ENCODE measurements around the gene POLR2A. TPM values are rescaled to one million over a fixed set of nuclear protein-coding genes. Genes with fewer than 3 reads are reported as not detected.
"Not testable (repeated sequence)": the region's sequence is repeated elsewhere in the genome, so short reads cannot be mapped to it uniquely, and the experiment has no call there.

The POLR2A gene
- total RNA-seq, 6 experiments from 2014 or later: 36.1 to 49.9 (median 46.0) TPM

DNA sequence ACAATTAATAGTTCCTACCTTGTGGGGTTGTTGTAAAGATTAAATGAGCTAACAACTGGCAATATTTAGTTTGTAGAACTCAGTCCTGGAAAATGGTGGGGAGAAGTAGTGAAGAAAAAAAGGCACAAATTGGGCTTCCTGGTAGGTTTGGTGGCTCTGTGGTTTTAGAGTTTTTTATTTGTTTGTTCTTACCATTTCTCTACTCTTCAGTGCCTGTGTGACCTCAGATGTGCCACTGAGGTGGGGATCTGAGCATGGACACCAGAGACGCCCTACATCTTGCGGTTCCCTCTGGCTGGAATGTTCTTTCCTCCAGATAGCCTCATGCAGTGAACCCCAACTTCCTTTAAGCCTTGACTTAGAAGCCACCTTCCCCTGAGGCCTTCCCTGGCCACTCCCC, 12.4 kb upstream of the POLR2A start:
- no peak overlapping the region for H3K4me3 ChIP-seq
- DNase-seq: no peak
- intact Hi-C loops (cut with DNase I): no loop called here
- H3K27me3 ChIP-seq: no peaks in the 10 kb centered on the region
- H3K36me3 ChIP-seq: no peaks in the 10 kb centered on the region
- peaks cover 0 to 44% (median 12%) of the 10 kb centered on the region in 4 donors for H3K4me1 ChIP-seq
- TF ChIP-seq POLR2A (IDR thresholded peaks at IDR 0.05): no peak
- TF ChIP-seq, protein P1, sequence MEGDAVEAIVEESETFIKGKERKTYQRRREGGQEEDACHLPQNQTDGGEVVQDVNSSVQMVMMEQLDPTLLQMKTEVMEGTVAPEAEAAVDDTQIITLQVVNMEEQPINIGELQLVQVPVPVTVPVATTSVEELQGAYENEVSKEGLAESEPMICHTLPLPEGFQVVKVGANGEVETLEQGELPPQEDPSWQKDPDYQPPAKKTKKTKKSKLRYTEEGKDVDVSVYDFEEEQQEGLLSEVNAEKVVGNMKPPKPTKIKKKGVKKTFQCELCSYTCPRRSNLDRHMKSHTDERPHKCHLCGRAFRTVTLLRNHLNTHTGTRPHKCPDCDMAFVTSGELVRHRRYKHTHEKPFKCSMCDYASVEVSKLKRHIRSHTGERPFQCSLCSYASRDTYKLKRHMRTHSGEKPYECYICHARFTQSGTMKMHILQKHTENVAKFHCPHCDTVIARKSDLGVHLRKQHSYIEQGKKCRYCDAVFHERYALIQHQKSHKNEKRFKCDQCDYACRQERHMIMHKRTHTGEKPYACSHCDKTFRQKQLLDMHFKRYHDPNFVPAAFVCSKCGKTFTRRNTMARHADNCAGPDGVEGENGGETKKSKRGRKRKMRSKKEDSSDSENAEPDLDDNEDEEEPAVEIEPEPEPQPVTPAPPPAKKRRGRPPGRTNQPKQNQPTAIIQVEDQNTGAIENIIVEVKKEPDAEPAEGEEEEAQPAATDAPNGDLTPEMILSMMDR (IDR thresholded peaks at IDR 0.05): no peak
- no peaks in the 10 kb centered on the region for H3K9me3 ChIP-seq
- no peak overlapping the region for H3K27ac ChIP-seq
- WGBS (ENCODE audit: insufficient coverage, low coverage, low lambda C conversion rate, missing lambda C conversion rate): 69% methylated on average over 2 of the region's 2 CpGs
- no peak for ATAC-seq

DNA sequence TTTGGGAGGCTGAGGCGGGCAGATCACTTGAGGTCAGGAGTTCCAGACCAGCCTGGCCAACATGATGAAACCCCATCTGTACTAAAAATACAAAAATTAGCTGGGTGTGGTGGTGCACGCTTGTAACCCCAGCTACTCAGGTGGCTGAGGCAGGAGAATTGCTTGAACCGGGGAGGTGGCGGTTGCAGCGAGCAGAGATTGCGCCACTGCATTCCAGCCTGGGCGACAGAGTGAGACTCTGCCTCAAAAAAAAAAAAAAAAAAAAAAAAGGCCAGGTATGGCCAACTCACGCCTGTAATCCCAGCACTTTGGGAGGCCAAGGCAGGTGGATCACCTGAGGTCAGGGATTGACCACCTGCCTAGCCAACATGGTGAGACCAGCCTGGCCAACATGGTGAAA, 9.4 kb upstream of the POLR2A start:
- 79% methylated on average over 2 of the region's 8 CpGs for WGBS (ENCODE audit: insufficient coverage, low coverage, low lambda C conversion rate, missing lambda C conversion rate)
- H3K27me3 ChIP-seq; H3K27ac ChIP-seq; H3K9me3 ChIP-seq; intact Hi-C loops (cut with DNase I); H3K4me3 ChIP-seq; H3K36me3 ChIP-seq: not testable (repeated sequence)
- peak in 3 of 4 donors; percentile 8 to 13 (median 8) for ATAC-seq
- H3K4me1 ChIP-seq: peaks cover 0 to 27% (median 9%) of the 10 kb centered on the region in 4 donors
- peak; percentile 72 to 82 (median 78) for DNase-seq

DNA sequence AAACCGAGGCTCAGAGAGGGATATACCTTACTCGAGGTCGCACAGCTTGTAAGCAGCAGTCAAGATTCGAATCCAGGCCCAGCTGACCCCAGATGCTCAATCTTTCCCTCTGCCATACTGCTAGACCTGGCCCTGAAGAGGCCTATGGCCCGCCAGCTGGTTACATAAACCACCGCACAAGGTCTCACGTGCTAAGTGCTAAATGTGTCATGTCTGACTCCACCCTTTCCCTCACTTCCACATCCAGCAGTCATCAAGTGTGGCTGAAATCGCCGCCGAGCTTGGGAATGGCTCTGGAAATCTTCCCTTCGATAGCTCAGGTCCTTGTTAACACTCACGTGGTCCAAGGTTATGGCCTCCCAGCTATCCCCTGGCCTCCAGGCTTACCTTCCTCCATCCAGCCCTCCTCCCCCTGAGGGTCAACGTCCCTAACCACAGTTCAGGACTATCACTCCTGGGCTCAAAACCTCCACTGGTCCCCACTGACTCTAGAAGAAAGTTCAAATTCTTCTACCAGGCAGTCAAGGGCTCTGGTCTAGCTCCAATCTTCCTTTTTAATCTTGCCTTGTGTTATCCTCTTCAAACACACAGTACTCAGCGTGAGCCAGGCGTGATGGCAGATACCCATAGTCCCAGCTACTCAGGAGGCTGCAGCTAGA, 8.3 kb upstream of the POLR2A start:
- Histone ChIP-seq H3K27me3 (no peaks in the 10 kb centered on the region), H3K4me1 (peaks cover 0 to 21% (median 10%) of the 10 kb centered on the region in 4 donors), H3K4me3 (no peak overlapping the region), H3K36me3 (no peaks in the 10 kb centered on the region), H3K9me3 (no peaks in the 10 kb centered on the region), H3K27ac (peak overlapping the region in 1 of 3 donors; percentile 24)
- intact Hi-C loops (cut with DNase I): no loop called here
- WGBS (ENCODE audit: insufficient coverage, low coverage, low lambda C conversion rate, missing lambda C conversion rate): 58% methylated on average over 14 of the region's 15 CpGs
- no peak for DNase-seq
- TF ChIP-seq POLR2A (IDR thresholded peaks at IDR 0.05): no peak
- TF ChIP-seq, protein P1 (IDR thresholded peaks at IDR 0.05): no peak
- peak in 2 of 4 donors; percentile 5 to 12 for ATAC-seq

DNA sequence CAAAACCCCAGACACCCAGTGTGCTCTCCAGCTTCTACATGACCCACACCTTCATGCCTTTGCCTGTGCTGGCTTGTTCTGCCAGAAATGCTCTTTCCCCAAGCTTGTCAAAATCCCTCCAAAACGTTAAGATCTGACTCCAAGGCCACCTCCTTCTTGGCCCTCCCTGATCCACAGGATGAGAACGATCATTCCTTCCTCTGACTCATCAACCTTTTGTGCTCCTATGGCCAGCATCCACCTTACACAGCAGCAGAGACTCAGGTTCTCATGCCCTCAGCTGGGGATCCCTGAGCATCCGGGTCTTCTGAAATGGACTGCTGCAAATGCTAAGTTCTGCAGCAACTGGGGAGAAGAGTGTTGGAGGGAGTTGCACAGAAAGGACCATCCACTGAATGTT, 7.7 kb upstream of the POLR2A start:
- intact Hi-C loops (cut with DNase I): no loop called here
- Histone ChIP-seq H3K4me1 (peaks cover 0 to 20% (median 10%) of the 10 kb centered on the region in 4 donors), H3K27ac (peak overlapping the region in 1 of 3 donors; percentile 24), H3K36me3 (no peaks in the 10 kb centered on the region), H3K9me3 (no peaks in the 10 kb centered on the region), H3K27me3 (no peaks in the 10 kb centered on the region), H3K4me3 (no peak overlapping the region)
- 40% methylated on average over 3 of the region's 3 CpGs for WGBS (ENCODE audit: insufficient coverage, low coverage, low lambda C conversion rate, missing lambda C conversion rate)
- DNase-seq: no peak
- TF ChIP-seq, protein P1 (IDR thresholded peaks at IDR 0.05): no peak
- TF ChIP-seq POLR2A (IDR thresholded peaks at IDR 0.05): no peak
- ATAC-seq: no peak

DNA sequence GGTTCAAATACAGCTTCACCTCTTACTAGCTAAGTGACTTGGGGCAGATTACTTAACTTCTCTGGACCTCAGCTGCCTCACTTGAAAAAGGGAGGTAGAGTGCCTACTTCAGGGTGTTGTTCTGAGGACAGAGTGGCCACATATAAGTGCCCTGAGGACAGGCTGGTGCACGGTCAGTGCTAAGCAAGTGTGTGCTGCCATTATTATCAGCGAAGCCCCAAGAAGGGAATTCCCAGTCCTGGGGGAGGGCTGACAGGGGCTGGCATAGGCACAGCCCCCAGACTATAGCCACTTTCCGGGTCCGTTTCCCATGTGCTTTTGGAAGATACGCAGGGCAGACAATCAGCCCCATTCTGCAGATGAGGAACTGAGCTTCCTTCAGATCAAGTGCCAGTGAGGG, 7.2 kb upstream of the POLR2A start:
- Histone ChIP-seq H3K36me3 (no peaks in the 10 kb centered on the region), H3K27ac (peak overlapping the region in 1 of 3 donors; percentile 98), H3K27me3 (no peaks in the 10 kb centered on the region), H3K4me3 (no peak overlapping the region), H3K9me3 (no peaks in the 10 kb centered on the region), H3K4me1 (peaks cover 0 to 20% (median 10%) of the 10 kb centered on the region in 4 donors)
- TF ChIP-seq, protein P1 (IDR thresholded peaks at IDR 0.05): no peak
- TF ChIP-seq POLR2A (IDR thresholded peaks at IDR 0.05): no peak
- DNase-seq (no peak), ATAC-seq (no peak)
- intact Hi-C loops (cut with DNase I): no loop called here
- 90% methylated on average over 2 of the region's 5 CpGs for WGBS (ENCODE audit: insufficient coverage, low coverage, low lambda C conversion rate, missing lambda C conversion rate)

All from right lobe of liver (tissue), 6 donors.